ENCODE results near the gene APOL3.
A peak's percentile ranks its signal among the peaks of the same experiment; 100 is the strongest.
"Not testable (repeated sequence)": the region's sequence is repeated elsewhere in the genome, so short reads cannot be mapped to it uniquely, and the experiment has no call there.

Gene APOL3

GRCh38 chr22:36192542-36192941 is 32.0 kb upstream of the APOL3 start:
- DNase-seq: no peak

GRCh38 chr22:36191106-36191836 is 30.7 kb upstream of the APOL3 start:
- DNase-seq: no peak

GRCh38 chr22:36187862-36188261 is 27.3 kb upstream of the APOL3 start:
- DNase-seq: not testable (repeated sequence)

GRCh38 chr22:36185828-36186624 is 25.5 kb upstream of the APOL3 start:
- no peak for DNase-seq

- no peak for DNase-seq
Measured at GRCh38 chr22:36184433-36185025, 24.0 kb upstream of the APOL3 start.

GRCh38 chr22:36183446-36183845 is 22.9 kb upstream of the APOL3 start:
- DNase-seq: no peak

- no peak for DNase-seq
Measured at GRCh38 chr22:36182857-36183256, 22.3 kb upstream of the APOL3 start.

GRCh38 chr22:36182056-36182455 is 21.5 kb upstream of the APOL3 start:
- no peak for DNase-seq

- DNase-seq: no peak
Measured at GRCh38 chr22:36180928-36181327, 20.4 kb upstream of the APOL3 start.

- peak; percentile 30 for DNase-seq
Measured at GRCh38 chr22:36180038-36180880, 19.7 kb upstream of the APOL3 start.

GRCh38 chr22:36177160-36177559 is 16.6 kb upstream of the APOL3 start:
- no peak for DNase-seq

- no peak for DNase-seq
Measured at GRCh38 chr22:36175892-36176291, 15.3 kb upstream of the APOL3 start.

- DNase-seq: no peak
Measured at GRCh38 chr22:36171941-36172340, 11.4 kb upstream of the APOL3 start.

- no peak for DNase-seq
Measured at GRCh38 chr22:36166518-36167220, 6.1 kb upstream of the APOL3 start.

GRCh38 chr22:36166086-36166485 is 5.5 kb upstream of the APOL3 start:
- DNase-seq: no peak

- no peak for DNase-seq
Measured at GRCh38 chr22:36165141-36165540, 4.6 kb upstream of the APOL3 start.

GRCh38 chr22:36164621-36165020 is 4.1 kb upstream of the APOL3 start:
- no peak for DNase-seq

- DNase-seq: no peak
Measured at GRCh38 chr22:36163497-36163896, 2.9 kb upstream of the APOL3 start.

GRCh38 chr22:36162127-36163034 is 1.8 kb upstream of the APOL3 start:
- DNase-seq: no peak

GRCh38 chr22:36161793-36162126 is 1.2 kb upstream of the APOL3 start:
- DNase-seq: not testable (repeated sequence)

Measured in NCI-H1105 (cell line).